HFFc6 (cell line): ENCODE data around the gene ADORA3. TPM values are rescaled to one million over a fixed set of nuclear protein-coding genes. Genes with fewer than 3 reads are reported as not detected.

ENCODE experiments used
- DNase-seq: peaks from one replicate; pipeline ENCODE4 v3.0.0-alpha.2; 2018
- H3K27ac Mint-ChIP-seq: 2 replicates; pipeline ENCODE4 v1.8.0; 2020; ENCODE audit warnings: mild to moderate bottlenecking, mixed read lengths
- H3K27me3 Mint-ChIP-seq: 2 replicates; pipeline ENCODE4 v1.8.0; 2021; ENCODE audit warnings: mild to moderate bottlenecking, moderate library complexity, mixed read lengths; ENCODE audit not compliant: insufficient read depth
- H3K36me3 Mint-ChIP-seq: 2 replicates; pipeline ENCODE4 v1.8.0; 2021; ENCODE audit warnings: low read depth, mixed read lengths
- H3K4me1 Mint-ChIP-seq: 2 replicates; pipeline ENCODE4 v1.8.0; 2020; ENCODE audit warnings: low read depth, mixed read lengths
- H3K4me3 Mint-ChIP-seq: 2 replicates; pipeline ENCODE4 v1.8.0; 2020; ENCODE audit warnings: mild to moderate bottlenecking, moderate library complexity, mixed read lengths
- H3K9me3 Mint-ChIP-seq: 2 replicates; pipeline ENCODE4 v1.8.0; 2020; ENCODE audit warnings: mild to moderate bottlenecking, mixed read lengths
- total RNA-seq, 6 experiments: library from RNA; stranded (reverse); fragmentation: NEBNext Ultra II Directional; extraction: Animal tissue kit (Norgen Biotek cat#: 25700); gene quantifications; 2 replicates in 1 of 6; 3 replicates in 5 of 6; pipeline ENCODE4 v1.2.3, GENCODE V29; 2021
- TF ChIP-seq, protein P1 (sequence below): fragments of 200-600 bp; sonication (generic); IDR thresholded peaks from 2 replicates; pipeline ENCODE4 v1.5.0; 2021; ENCODE audit warnings: antibody characterized with exemption, mild to moderate bottlenecking

Gene ADORA3
- total RNA-seq, 6 experiments from 2014 or later, result not detected

DNA sequence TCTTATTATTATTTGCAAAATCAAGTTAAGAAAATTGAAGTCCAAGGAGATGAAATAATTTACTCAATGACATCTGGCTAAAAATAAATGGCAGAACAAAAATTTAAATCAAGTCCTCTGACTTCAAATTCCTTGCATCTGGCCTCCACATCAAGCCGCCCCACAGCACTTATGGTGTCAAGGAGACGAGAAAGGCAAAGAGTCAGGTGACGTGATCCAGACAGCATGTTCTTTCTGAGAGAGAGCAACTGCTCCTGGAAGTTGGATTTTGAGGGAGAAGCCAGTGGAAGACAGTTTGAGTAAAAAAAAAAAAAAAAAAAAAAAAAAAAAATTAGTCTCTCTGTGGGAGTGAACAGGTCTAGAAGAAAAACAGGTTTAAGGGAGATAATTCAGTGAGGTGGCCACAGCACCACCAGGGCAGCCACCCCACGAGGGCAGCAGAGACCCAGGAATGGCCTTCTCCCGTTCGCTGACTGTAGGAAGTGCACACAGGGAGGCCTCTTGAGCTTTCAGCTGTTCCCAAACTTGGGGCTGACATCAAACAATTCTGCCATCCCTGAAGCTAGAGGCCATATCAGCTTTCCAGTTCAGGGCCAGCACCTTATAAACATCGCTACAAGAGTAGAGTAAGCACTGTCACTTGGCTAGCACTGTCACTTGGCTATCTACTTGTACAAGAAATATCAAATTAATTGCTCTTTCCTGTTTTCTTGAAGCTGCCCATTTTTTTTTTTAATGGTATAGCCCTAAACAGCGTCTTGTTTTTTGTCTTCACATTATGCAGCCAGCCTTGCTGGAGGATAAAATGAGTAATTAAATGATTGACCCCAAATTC lies 21.8 kb downstream of the ADORA3 start:
- H3K36me3 Mint-ChIP-seq, result no peaks in the 10 kb centered on the region
- TF ChIP-seq, protein P1, sequence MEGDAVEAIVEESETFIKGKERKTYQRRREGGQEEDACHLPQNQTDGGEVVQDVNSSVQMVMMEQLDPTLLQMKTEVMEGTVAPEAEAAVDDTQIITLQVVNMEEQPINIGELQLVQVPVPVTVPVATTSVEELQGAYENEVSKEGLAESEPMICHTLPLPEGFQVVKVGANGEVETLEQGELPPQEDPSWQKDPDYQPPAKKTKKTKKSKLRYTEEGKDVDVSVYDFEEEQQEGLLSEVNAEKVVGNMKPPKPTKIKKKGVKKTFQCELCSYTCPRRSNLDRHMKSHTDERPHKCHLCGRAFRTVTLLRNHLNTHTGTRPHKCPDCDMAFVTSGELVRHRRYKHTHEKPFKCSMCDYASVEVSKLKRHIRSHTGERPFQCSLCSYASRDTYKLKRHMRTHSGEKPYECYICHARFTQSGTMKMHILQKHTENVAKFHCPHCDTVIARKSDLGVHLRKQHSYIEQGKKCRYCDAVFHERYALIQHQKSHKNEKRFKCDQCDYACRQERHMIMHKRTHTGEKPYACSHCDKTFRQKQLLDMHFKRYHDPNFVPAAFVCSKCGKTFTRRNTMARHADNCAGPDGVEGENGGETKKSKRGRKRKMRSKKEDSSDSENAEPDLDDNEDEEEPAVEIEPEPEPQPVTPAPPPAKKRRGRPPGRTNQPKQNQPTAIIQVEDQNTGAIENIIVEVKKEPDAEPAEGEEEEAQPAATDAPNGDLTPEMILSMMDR, result peak; percentile 77
- no peaks in the 10 kb centered on the region for H3K27me3 Mint-ChIP-seq
- no peaks in the 10 kb centered on the region for H3K9me3 Mint-ChIP-seq
- no peak overlapping the region for H3K4me3 Mint-ChIP-seq
- no peak overlapping the region for H3K27ac Mint-ChIP-seq
- H3K4me1 Mint-ChIP-seq, result peaks cover 33% of the 10 kb centered on the region
- peak; percentile 62 for DNase-seq

DNA sequence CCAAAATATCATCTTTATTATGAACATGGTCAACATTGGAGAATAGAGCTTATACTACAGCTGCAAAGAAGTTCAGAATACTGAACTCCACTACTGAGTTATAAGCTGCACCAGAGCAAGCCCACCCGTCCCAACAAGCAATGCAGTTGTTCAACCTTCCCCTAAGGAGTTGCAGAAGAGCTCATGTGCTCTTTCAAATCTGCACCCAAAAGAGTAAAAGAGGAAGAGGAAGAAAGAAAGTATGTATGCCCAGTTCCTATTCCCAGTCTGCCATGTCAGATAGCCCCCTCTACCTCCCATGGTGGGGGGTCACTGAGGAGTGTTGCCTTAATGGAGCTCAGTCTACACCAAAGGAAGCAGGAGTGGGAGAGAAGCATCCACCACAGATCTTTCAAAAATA lies 22.8 kb downstream of the ADORA3 start:
- Mint-ChIP-seq H3K9me3 (no peaks in the 10 kb centered on the region), H3K4me1 (peaks cover 37% of the 10 kb centered on the region), H3K36me3 (no peaks in the 10 kb centered on the region), H3K27me3 (no peaks in the 10 kb centered on the region), H3K27ac (no peak overlapping the region), H3K4me3 (no peak overlapping the region)
- DNase-seq, result no peak
- TF ChIP-seq, protein P1, result no peak

DNA sequence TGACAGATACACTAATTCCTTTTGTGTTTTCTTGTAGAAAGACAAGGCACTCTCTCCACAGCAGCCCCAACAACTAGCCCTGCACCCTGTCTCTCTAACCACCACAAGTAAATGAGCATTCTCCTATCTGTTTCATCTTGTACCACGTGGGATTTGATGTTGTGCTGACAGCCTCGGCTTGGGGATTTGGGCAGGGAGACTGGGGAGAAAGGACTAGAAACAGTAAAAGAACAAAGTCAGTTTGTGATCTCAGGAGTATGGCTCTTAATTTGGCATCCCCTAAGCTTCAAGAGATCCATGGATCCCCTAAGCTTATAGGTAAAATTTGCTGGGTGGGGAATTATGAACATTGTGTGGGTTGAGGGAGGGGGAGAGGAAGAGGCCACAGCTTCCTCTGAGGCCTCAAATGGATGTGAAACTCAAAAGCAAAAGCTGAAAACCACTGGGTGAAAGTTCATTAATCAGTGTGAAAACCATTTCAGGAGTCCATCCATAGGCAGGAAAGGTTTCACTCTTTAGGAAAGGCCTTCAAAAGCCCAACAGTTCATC lies 26.6 kb downstream of the ADORA3 start:
- Mint-ChIP-seq H3K4me1 (peaks cover 20% of the 10 kb centered on the region), H3K27me3 (no peaks in the 10 kb centered on the region), H3K4me3 (no peak overlapping the region), H3K27ac (no peak overlapping the region), H3K9me3 (no peaks in the 10 kb centered on the region), H3K36me3 (no peaks in the 10 kb centered on the region)
- DNase-seq, result no peak
- TF ChIP-seq, protein P1, result no peak

DNA sequence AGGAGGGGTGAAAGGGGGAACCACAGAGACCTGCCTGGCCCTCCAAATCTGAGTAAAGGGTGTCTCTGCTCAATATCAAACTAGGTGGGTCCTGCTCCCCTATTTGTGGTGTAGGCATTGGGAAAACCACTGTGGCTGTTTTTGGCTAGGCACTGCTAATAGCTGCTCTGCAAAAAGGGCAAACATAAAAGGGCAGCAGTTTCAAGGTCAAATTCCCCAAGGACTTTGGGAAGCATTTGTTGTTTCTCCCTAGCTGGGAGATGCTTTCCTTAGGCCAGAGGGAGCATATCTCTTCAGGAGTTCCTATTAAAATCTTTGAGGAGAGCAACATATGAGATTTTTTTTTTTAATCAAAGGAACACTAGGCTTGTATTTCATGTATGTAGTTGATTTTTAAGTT lies 27.2 kb downstream of the ADORA3 start:
- Mint-ChIP-seq H3K36me3 (no peaks in the 10 kb centered on the region), H3K4me3 (no peak overlapping the region), H3K27me3 (no peaks in the 10 kb centered on the region), H3K27ac (no peak overlapping the region), H3K9me3 (no peaks in the 10 kb centered on the region), H3K4me1 (peaks cover 15% of the 10 kb centered on the region)
- TF ChIP-seq, protein P1, result no peak
- DNase-seq, result no peak

DNA sequence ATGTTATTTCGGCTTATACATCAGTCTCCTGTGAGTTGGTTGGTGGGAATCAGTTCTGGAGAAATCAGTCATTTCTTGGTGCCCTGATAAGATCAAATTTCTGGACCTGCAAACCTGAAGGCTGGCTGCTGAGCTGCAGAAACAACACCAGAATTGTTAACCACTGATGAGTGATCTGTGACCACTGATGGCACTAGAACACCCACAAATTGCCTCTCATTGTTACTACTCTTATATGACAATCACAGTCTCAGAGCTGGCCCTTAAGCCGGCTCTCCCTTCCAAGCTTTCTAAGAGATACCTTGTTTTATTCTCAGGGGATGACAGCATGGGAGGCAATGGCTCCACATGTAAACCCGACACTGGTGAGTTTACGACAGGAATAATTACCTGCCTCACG lies 27.7 kb downstream of the ADORA3 start:
- H3K4me1 Mint-ChIP-seq, result peaks cover 15% of the 10 kb centered on the region
- no peaks in the 10 kb centered on the region for H3K36me3 Mint-ChIP-seq
- H3K4me3 Mint-ChIP-seq, result no peak overlapping the region
- H3K27ac Mint-ChIP-seq, result no peak overlapping the region
- no peaks in the 10 kb centered on the region for H3K27me3 Mint-ChIP-seq
- no peak for DNase-seq
- H3K9me3 Mint-ChIP-seq, result no peaks in the 10 kb centered on the region
- TF ChIP-seq, protein P1, result no peak
